PFSK-1 (cell line): ENCODE measurements around the gene CERS4.

Experiments used
- FOXP2 ChIP-seq: optimal IDR thresholded peaks from 2 replicates; pipeline ENCODE3; 2011; ENCODE audit warnings: borderline replicate concordance, control low read depth, inconsistent platforms; ENCODE audit not compliant: insufficient read depth; ENCODE audit errors: extremely low read length, extremely low read depth
- POLR2AphosphoS5 ChIP-seq: IDR thresholded peaks from 2 replicates; pipeline ENCODE4 v1.6.1; 2012; ENCODE audit warnings: low read depth, mild to moderate bottlenecking, control low read depth, low read length, moderate library complexity
- SIN3A ChIP-seq: IDR thresholded peaks from 2 replicates; pipeline ENCODE4 v1.6.1; 2012; ENCODE audit warnings: mild to moderate bottlenecking, low read length, moderate library complexity, borderline replicate concordance; ENCODE audit not compliant: insufficient read depth
- TAF1 ChIP-seq: IDR thresholded peaks from 2 replicates; pipeline ENCODE4 v1.6.1; 2012; ENCODE audit warnings: low read length, control low read depth, borderline replicate concordance; ENCODE audit not compliant: insufficient read depth
- TF ChIP-seq, protein P1 (sequence below), 2 experiments: IDR thresholded peaks; 2 replicates each; pipeline versions ENCODE4 v1.6.1 to v1.8.0; 2011 to 2012; ENCODE audit warnings: low read depth in 2 of 2, low read length in 2 of 2, control low read depth in 1 of 2, inconsistent platforms in 1 of 2, mild to moderate bottlenecking in 1 of 2, moderate library complexity in 1 of 2; ENCODE audit not compliant: insufficient read depth in 1 of 2

Gene CERS4

GRCh38 chr19:8304841-8305621 is 95.9 kb downstream of the CERS4 start:
- TF ChIP-seq FOXP2 (no peak), TAF1 (no peak)

DNA sequence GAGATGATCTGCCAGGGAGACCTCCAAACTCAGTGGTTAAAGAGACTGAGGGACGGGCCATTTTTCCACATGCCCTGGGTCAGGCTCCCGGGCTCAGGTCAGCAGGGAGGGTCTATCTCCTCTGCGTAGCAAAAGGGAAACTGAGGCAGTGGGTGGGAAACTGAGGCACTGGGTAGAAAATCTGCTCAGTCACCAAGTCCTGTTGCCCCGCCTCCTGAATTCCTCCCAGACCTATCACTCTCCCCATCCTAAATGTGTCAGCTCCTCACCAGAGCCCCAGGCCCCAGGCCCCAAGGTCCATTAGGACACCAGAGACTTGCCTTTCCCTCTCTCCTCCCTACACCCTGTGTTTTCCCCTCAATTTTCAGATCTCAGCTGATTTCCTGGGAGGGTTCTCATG is 96.6 kb downstream of the CERS4 start:
- TF ChIP-seq FOXP2: no peak
- TF ChIP-seq, protein P1, sequence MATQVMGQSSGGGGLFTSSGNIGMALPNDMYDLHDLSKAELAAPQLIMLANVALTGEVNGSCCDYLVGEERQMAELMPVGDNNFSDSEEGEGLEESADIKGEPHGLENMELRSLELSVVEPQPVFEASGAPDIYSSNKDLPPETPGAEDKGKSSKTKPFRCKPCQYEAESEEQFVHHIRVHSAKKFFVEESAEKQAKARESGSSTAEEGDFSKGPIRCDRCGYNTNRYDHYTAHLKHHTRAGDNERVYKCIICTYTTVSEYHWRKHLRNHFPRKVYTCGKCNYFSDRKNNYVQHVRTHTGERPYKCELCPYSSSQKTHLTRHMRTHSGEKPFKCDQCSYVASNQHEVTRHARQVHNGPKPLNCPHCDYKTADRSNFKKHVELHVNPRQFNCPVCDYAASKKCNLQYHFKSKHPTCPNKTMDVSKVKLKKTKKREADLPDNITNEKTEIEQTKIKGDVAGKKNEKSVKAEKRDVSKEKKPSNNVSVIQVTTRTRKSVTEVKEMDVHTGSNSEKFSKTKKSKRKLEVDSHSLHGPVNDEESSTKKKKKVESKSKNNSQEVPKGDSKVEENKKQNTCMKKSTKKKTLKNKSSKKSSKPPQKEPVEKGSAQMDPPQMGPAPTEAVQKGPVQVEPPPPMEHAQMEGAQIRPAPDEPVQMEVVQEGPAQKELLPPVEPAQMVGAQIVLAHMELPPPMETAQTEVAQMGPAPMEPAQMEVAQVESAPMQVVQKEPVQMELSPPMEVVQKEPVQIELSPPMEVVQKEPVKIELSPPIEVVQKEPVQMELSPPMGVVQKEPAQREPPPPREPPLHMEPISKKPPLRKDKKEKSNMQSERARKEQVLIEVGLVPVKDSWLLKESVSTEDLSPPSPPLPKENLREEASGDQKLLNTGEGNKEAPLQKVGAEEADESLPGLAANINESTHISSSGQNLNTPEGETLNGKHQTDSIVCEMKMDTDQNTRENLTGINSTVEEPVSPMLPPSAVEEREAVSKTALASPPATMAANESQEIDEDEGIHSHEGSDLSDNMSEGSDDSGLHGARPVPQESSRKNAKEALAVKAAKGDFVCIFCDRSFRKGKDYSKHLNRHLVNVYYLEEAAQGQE (IDR thresholded peaks at IDR 0.05; ENCODE audit: insufficient read depth in 1 of 2, low read depth in 2 of 2, low read length in 2 of 2): no peak
- TF ChIP-seq POLR2AphosphoS5: no peak
- TF ChIP-seq TAF1: no peak
- TF ChIP-seq SIN3A: no peak

DNA sequence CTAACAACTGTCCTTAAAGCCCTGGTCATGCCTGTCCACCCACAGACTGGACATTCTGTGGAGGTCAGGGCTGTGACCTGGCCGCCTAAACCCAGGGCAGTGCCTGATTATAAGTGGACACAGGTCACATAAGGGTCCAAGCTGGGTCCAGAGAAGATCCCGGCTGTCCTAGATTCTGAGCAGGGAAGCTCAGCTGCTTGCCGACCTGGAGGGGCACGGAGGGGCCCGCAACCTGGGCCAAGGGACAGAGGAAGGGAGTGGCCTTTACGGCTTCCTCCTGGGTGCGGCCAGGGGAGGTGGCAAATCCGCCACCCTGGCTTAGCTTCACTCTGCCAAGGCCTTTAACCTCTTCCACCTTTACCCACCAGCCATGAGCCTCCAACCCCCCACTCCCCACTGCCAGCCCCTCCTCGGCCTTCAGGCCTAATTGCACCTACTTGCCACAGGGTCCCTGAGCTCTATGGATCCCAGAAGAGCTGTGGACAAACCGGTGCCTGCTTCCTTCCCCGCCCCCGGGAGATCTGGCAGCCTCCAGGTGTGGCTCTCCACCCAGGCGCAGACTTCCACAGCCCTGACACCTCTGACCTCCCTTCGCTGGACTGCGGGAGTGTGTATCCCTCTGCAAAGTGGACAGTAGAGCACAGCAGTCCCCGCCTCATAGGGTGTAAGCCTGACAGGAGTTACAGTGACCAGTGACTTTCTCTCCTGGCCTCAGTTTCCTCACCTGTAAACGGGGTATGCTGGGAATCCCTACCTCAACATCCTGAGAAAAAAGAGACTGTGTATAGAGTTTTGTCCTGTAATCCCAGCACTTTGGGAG is 97.3 kb downstream of the CERS4 start:
- no peak for TF ChIP-seq POLR2AphosphoS5
- TF ChIP-seq, protein P1 (IDR thresholded peaks at IDR 0.05; ENCODE audit: insufficient read depth in 1 of 2, low read depth in 2 of 2, low read length in 2 of 2): no peak
- no peak for TF ChIP-seq FOXP2
- no peak for TF ChIP-seq TAF1
- TF ChIP-seq SIN3A: no peak

DNA sequence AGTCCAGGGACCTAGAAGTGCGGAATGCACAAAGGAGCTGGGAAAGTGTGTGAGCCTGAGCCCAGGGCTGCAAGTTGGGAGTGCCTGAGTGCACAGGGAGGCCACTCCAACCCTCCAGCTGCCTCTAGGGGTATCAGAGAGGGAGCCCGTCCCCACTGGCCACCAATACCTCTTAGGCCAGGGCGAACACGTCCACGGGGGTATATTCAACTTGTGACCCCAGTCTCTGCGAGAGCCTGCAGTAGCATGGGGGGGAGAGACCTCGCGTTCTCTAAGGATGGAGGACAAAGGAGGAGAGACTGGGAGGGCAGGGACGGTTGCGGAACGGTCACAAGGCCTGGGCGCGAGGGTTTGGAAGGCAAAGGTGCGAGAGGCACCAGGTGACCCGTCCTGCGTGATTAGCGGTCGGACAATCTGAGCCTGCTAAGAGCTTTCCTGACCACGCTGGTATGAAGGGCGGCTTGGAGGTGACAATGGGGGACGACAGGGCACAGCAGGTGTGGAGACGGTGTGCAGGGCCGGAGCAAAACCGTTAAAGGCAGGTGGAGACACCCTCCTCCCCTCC is 98.3 kb downstream of the CERS4 start:
- TF ChIP-seq FOXP2 (no peak), TAF1 (no peak), SIN3A (no peak), POLR2AphosphoS5 (no peak)
- TF ChIP-seq, protein P1 (IDR thresholded peaks at IDR 0.05; ENCODE audit: insufficient read depth in 1 of 2, low read depth in 2 of 2, low read length in 2 of 2): no peak
